Mucosa of rectum (tissue), 2 donors: ENCODE results near the gene ZBTB2.
"Not testable (repeated sequence)": the region's sequence is repeated elsewhere in the genome, so short reads cannot be mapped to it uniquely, and the experiment has no call there.

Source experiments
- H3K27ac ChIP-seq, 2 donors: one replicate each; pipeline ENCODE4 v1.7.0; 2013; ENCODE audit warnings: inconsistent platforms in 2 of 2, low read depth in 2 of 2, low read length in 2 of 2
- H3K27me3 ChIP-seq, 2 donors: one replicate each; pipeline ENCODE4 v1.7.0; 2013; ENCODE audit warnings: low read length in 2 of 2; ENCODE audit not compliant: control insufficient read depth in 2 of 2, insufficient read depth in 2 of 2
- H3K36me3 ChIP-seq, 2 donors: one replicate each; pipeline ENCODE4 v1.7.0; 2013; ENCODE audit warnings: low read length in 2 of 2; ENCODE audit not compliant: control insufficient read depth in 2 of 2, insufficient read depth in 2 of 2
- H3K4me1 ChIP-seq, 2 donors: one replicate each; pipeline ENCODE4 v1.7.0; 2013; ENCODE audit warnings: low read length in 2 of 2, mild to moderate bottlenecking in 1 of 2; ENCODE audit not compliant: control insufficient read depth in 2 of 2, insufficient read depth in 2 of 2
- H3K4me3 ChIP-seq, 2 donors: one replicate each; pipeline ENCODE4 v1.7.0; 2013; ENCODE audit warnings: low read length in 2 of 2
- H3K9ac ChIP-seq, 2 donors: one replicate each; pipeline ENCODE4 v1.7.0; 2013; ENCODE audit warnings: low read length in 2 of 2, low read depth in 1 of 2, mild to moderate bottlenecking in 1 of 2
- H3K9me3 ChIP-seq, 2 donors: one replicate each; pipeline ENCODE4 v1.7.0; 2013; ENCODE audit warnings: low read length in 2 of 2; ENCODE audit not compliant: control insufficient read depth in 2 of 2
- donor health status: healthy.
- donor health status: Normal muscosa, but diverticular disease.

Gene ZBTB2

DNA sequence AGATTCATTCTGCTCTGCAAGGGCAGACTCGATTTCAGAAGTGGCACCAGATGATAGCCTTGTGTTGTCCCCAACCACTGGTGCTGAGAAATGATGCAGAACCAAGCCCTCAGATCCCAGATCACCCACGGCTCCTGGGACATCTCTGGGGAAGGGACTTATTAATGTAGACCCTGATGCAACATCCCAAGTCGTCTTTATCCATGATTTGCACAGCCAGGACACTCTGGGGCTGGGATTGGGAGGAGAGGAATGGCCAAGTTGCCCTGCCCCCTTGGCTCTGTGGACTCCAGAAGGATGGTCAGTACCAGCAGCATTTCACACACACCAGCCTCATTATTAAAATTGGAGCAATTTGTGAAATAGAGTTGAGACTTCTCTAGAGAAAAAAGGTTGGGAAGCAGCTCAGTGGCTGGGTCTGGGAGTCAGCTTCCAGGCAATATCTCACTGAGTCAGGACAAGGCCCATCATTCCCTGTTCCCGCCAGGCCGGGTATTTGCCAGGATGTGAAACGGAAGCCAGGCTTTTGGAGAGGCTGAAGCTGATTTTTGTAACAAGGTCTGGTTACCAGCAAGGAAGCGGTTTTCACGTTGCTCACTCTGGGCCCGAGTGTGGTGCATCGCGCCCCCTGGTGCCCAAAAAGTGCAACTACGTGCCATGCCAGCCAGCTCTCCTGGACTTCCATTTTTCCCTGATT lies 67.4 kb downstream of the ZBTB2 start:
- H3K27me3 ChIP-seq, result peaks cover 0 to 20% of the 10 kb centered on the region in 2 donors
- no peak overlapping the region for H3K4me3 ChIP-seq
- H3K4me1 ChIP-seq, result peaks cover 0 to 7% of the 10 kb centered on the region in 2 donors
- H3K27ac ChIP-seq, result no peak overlapping the region
- no peaks in the 10 kb centered on the region for H3K9me3 ChIP-seq
- no peaks in the 10 kb centered on the region for H3K36me3 ChIP-seq
- H3K9ac ChIP-seq, result no peak overlapping the region

DNA sequence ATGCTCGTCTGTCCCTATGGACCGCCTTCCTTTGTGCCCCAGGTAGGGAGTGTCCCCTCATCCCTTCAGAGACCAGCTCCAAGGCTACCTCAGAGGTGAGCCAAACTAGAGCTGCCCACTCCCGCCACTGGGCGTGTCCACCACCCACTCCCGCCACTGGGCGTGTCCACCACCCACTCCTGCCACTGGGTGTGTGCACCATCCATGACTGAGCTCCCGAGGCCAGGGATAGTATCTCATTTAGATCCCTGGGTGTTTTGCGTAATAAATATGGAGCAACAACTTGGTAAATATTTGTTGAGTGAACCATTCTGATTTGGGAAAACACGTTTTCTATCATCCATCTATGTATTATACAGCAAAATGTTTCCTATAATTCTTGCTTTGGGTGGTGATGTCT lies 68.8 kb downstream of the ZBTB2 start:
- Histone ChIP-seq H3K36me3 (no peaks in the 10 kb centered on the region), H3K9ac (no peak overlapping the region), H3K9me3 (no peaks in the 10 kb centered on the region), H3K27ac (no peak overlapping the region), H3K4me1 (peaks cover 0 to 7% of the 10 kb centered on the region in 2 donors), H3K27me3 (peaks cover 0 to 20% of the 10 kb centered on the region in 2 donors), H3K4me3 (no peak overlapping the region)

GRCh38 chr6:151321438-151321837 lies 69.9 kb downstream of the ZBTB2 start:
- no peak overlapping the region for H3K27ac ChIP-seq
- H3K4me1 ChIP-seq, result peaks cover 0 to 7% of the 10 kb centered on the region in 2 donors

DNA sequence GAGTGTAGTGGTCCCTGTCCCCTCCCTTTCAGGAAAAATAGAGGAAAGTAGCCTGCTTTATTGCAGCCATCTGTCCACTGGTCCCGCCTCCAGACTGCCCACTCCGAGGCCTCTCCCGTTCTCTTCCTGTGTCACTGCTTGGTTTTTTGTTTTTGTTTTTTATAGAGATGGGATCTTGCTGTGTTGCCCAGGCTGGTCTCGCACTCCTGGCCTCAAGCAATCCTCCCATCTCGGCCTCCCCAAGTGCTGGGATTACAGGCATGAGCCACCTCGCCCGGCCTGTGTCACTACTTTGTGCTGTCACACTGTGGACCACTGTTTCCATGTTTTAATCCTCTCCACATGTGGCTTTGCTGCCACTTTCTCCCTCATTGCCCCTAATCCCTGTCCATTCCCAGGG lies 71.2 kb downstream of the ZBTB2 start:
- H3K27ac ChIP-seq, result no peak overlapping the region

More at GRCh38 chr6:151321438-151321837, 69.9 kb downstream of the ZBTB2 start:
- H3K4me3 ChIP-seq, result no peak overlapping the region
- no peaks in the 10 kb centered on the region for H3K9me3 ChIP-seq
- no peaks in the 10 kb centered on the region for H3K36me3 ChIP-seq
- H3K9ac ChIP-seq, result no peak overlapping the region
- H3K27me3 ChIP-seq, result peaks cover 0 to 19% of the 10 kb centered on the region in 2 donors

GRCh38 chr6:151317995-151318365 lies 73.4 kb downstream of the ZBTB2 start:
- Histone ChIP-seq H3K27me3 (no peaks in the 10 kb centered on the region), H3K4me1 (no peaks in the 10 kb centered on the region), H3K36me3 (no peaks in the 10 kb centered on the region), H3K9me3 (no peaks in the 10 kb centered on the region), H3K4me3 (no peak overlapping the region), H3K9ac (no peak overlapping the region), H3K27ac (no peak overlapping the region)

More for the DNA sequence above, 71.2 kb downstream of the ZBTB2 start:
- Histone ChIP-seq H3K4me1 (no peaks in the 10 kb centered on the region), H3K9ac (no peak overlapping the region), H3K36me3 (no peaks in the 10 kb centered on the region), H3K9me3 (no peaks in the 10 kb centered on the region), H3K4me3 (no peak overlapping the region), H3K27me3 (peaks cover 0 to 8% of the 10 kb centered on the region in 2 donors)

DNA sequence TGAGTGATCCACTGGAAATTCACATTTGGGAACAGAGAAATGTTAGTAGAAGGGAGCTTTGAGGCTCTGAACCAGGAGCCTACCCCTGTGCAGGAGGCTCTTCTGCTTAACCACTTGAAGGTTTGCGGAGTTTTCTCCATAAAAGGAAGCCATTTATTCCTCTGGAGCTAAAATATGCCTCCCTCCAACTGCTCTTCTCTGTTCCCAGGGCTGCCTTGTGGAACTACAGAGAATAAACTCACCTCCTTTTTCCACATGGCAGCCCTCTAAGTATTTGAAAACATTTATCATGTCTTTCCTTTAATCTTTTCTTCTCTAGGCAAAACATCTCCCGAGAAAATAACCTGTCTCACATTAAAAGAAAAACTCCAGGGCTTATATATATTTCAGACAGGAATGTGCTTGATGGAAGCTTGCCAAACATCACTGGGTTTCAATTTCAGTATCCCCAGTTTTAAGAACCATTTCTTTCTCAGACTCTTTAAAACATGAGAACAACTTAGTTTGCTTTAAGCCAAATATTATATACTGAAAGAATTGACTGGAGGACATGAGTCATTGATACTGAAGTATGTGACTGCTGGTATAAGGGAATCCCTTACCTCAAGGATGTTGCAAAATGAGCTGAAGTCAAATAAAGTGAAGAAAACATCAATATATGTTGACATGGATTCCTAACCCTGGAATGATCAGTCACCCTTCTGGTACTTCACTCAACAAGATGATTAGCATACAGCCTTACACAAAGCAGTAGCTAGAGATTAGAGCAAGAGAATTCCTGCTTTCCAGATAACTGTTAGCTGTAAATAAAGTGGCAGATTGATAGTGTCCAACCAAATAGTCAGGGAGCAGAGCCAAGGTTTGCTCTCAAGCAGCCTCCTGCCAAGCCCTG lies 74.0 kb downstream of the ZBTB2 start:
- Histone ChIP-seq H3K27me3 (no peaks in the 10 kb centered on the region), H3K36me3 (no peaks in the 10 kb centered on the region), H3K27ac (no peak overlapping the region), H3K4me1 (no peaks in the 10 kb centered on the region), H3K4me3 (no peak overlapping the region), H3K9me3 (no peaks in the 10 kb centered on the region), H3K9ac (no peak overlapping the region)

DNA sequence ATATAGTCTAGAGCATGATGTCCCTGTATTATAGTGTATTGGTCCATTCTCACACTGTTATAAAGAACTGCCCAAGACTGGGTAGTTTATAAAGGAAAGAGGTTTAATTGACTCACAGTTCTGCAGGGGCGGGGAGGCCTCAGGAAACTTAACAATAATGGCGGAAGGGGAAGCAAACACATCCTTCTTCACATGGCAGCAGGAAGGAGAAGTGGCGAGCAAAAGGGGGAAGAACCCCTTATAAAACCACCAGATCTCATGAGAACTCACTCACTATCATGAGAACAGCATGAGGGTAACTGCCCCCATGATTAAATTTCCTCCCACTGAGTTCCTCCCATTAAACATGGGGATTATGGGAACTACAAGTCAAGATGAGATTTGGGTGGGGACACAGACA lies 75.7 kb downstream of the ZBTB2 start:
- not testable (repeated sequence) for H3K36me3 ChIP-seq, H3K4me3 ChIP-seq, H3K9me3 ChIP-seq, H3K4me1 ChIP-seq, H3K27me3 ChIP-seq, H3K9ac ChIP-seq, H3K27ac ChIP-seq
